ENCODE measurements around the gene CENPM. TPM values are rescaled to one million over a fixed set of nuclear protein-coding genes. Genes with fewer than 3 reads are reported as not detected.

Gene CENPM
- total and polyA plus RNA-seq, 2 donors (not counting 3 experiments of a cell fraction or from before 2014, with no cell fraction given), result 34.5 to 37.4 TPM

DNA sequence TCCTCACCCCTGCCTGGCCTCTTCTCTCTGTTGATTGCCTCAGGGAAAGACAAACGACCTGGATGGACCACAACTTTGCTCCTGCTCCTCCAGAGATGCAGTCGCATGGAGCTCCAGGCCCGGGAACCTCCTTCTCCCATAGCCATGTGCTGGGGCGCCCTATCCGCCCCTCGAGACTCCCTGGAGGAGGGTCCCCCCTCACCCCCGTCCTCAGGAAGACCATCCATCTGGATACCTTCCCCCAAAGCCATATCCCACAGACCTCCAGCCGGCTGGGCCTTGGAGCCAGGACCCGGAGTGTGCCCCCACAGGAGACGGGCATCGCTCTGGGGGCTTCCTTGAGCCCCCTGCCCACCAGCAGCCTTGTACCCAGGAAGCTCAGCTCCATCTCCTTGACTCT is 24.5 kb upstream of the CENPM start:
- no TSS peak for BruUV-seq (replicated peaks)
- ChIA-PET CTCF (interaction anchor here (1.1 to 1.7 kb wide), 3 partner anchors 9 to 473 kb away, joined by 3 to 8 read pairs (median 3); no protein-coding TSS in a partner anchor), POLR2A (no interaction called here)
- Histone ChIP-seq H3K4me1 (ENCODE audit: control insufficient read depth, extremely low read depth, insufficient read depth, low read length) (peaks cover 6% of the 10 kb centered on the region), H3K27me3 (ENCODE audit: control insufficient read depth in 2 of 2, insufficient read depth in 2 of 2, low read length in 2 of 2) (peaks cover 12 to 18% of the 10 kb centered on the region in 2 experiments), H3K4me3 (replicated peaks in 1 of 3; ENCODE audit: insufficient read depth in 1 of 3, low read depth in 1 of 3, low read length in 3 of 3) (no peak overlapping the region), H2AFZ (ENCODE audit: low read depth, low read length) (no peak overlapping the region), H3K9me3 (replicated peaks; ENCODE audit: control insufficient read depth, insufficient read depth, low read length) (no peaks in the 10 kb centered on the region), H4K20me1 (replicated peaks; ENCODE audit: control insufficient read depth, extremely low read depth, insufficient read depth, low read length) (no peaks in the 10 kb centered on the region), H3K9me1 (replicated peaks; ENCODE audit: control insufficient read depth, extremely low read depth, insufficient read depth, low read length) (no peaks in the 10 kb centered on the region), H3K79me2 (ENCODE audit: control insufficient read depth, insufficient read depth, low read length) (no peaks in the 10 kb centered on the region), H3K4me2 (ENCODE audit: insufficient read depth, low read length) (no peak overlapping the region), H3K36me3 (ENCODE audit: control insufficient read depth in 2 of 2, extremely low read depth in 1 of 2, insufficient read depth in 2 of 2, low read length in 2 of 2) (no peaks in the 10 kb centered on the region), H3K27ac (ENCODE audit: insufficient read depth, low read depth, low read length) (no peak overlapping the region), H3K9ac (replicated peaks; ENCODE audit: extremely low read depth, insufficient read depth, low read length) (no peak overlapping the region)
- no peak for DNase-seq (ENCODE audit: low read depth, low spot score)
- intact Hi-C loops (cut with micrococcal nuclease) (no loop called here), dilution Hi-C loops (cut with MboI; ENCODE audit: extremely low pct_ligation_motif_present, low sequenced_read_pairs) (no loop called here)
- no peak for TF ChIP-seq POLR2AphosphoS5 (IDR thresholded peaks at IDR 0.05; ENCODE audit: insufficient read depth, low read depth, low read length)
- TF ChIP-seq GATA2 (IDR thresholded peaks at IDR 0.05; ENCODE audit: insufficient read depth, insufficient read length, low read depth, low read length), result no peak
- TF ChIP-seq, protein P1, sequence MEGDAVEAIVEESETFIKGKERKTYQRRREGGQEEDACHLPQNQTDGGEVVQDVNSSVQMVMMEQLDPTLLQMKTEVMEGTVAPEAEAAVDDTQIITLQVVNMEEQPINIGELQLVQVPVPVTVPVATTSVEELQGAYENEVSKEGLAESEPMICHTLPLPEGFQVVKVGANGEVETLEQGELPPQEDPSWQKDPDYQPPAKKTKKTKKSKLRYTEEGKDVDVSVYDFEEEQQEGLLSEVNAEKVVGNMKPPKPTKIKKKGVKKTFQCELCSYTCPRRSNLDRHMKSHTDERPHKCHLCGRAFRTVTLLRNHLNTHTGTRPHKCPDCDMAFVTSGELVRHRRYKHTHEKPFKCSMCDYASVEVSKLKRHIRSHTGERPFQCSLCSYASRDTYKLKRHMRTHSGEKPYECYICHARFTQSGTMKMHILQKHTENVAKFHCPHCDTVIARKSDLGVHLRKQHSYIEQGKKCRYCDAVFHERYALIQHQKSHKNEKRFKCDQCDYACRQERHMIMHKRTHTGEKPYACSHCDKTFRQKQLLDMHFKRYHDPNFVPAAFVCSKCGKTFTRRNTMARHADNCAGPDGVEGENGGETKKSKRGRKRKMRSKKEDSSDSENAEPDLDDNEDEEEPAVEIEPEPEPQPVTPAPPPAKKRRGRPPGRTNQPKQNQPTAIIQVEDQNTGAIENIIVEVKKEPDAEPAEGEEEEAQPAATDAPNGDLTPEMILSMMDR (IDR thresholded peaks at IDR 0.05; ENCODE audit: extremely low read depth in 1 of 2, insufficient read depth in 1 of 2, low read depth in 1 of 2, low read length in 2 of 2), result no peak
- TF ChIP-seq, protein P2, sequence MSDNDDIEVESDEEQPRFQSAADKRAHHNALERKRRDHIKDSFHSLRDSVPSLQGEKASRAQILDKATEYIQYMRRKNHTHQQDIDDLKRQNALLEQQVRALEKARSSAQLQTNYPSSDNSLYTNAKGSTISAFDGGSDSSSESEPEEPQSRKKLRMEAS (IDR thresholded peaks at IDR 0.05; ENCODE audit: insufficient read depth, insufficient read length), result no peak
- no peak for TF ChIP-seq POLR2A (IDR thresholded peaks at IDR 0.05; ENCODE audit: low read depth, low read length)
- TF ChIP-seq FOS (IDR thresholded peaks at IDR 0.05; ENCODE audit: borderline replicate concordance, insufficient read depth, low read length), result no peak
- FAIRE-seq, result no peak
